K562 (cell line): Measurements from ENCODE around the gene TMEM121. TPM values are rescaled to one million over a fixed set of nuclear protein-coding genes. Genes with fewer than 3 reads are reported as not detected.

Experiments used
- GTF2A2 ChIP-seq: IDR thresholded peaks from 2 replicates; pipeline ENCODE4 v1.6.1; 2016; ENCODE audit warnings: mild to moderate bottlenecking, missing genetic modification characterization, missing compliant biosample characterization
- JUN ChIP-seq, 2 experiments: sonication (generic) in 1 of 2; formaldehyde crosslinking in 1 of 2; IDR thresholded peaks; 2 replicates each; pipeline versions ENCODE4 v1.6.1 to v1.8.0; 2012 to 2022; ENCODE audit warnings: borderline replicate concordance in 2 of 2, mild to moderate bottlenecking in 2 of 2, improper control_type of control experiment in 1 of 2, low read depth in 1 of 2, low read length in 1 of 2, missing genetic modification reagents in 1 of 2
- MAX ChIP-seq: sonication (generic); formaldehyde crosslinking; IDR thresholded peaks from 2 replicates; pipeline ENCODE4 v1.9.0; 2022; ENCODE audit warnings: mild to moderate bottlenecking, missing genetic modification reagents
- MAZ ChIP-seq, 2 experiments: fragments of 450-650 bp in 1 of 2; sonication (generic) in 1 of 2; formaldehyde crosslinking; IDR thresholded peaks in 1 of 2; conservative IDR thresholded peaks in 1 of 2; 2 replicates each; pipeline versions ENCODE4 v1.4.0 to v1.5.0; 2020; ENCODE audit warnings: mild to moderate bottlenecking in 1 of 2, missing genetic modification reagents in 1 of 2
- MTA3 ChIP-seq: fragments of 450-650 bp; formaldehyde crosslinking; IDR thresholded peaks from 2 replicates; pipeline ENCODE4 v1.6.1; 2017; ENCODE audit warnings: mild to moderate bottlenecking, borderline replicate concordance
- NCOR1 ChIP-seq: fragments of 450-650 bp; IDR thresholded peaks from 2 replicates; pipeline ENCODE4 v1.6.1; 2016; ENCODE audit warnings: mild to moderate bottlenecking, moderate library complexity
- NKRF ChIP-seq: fragments of 450-650 bp; IDR thresholded peaks from 2 replicates; pipeline ENCODE4 v1.6.1; 2016; ENCODE audit warnings: borderline replicate concordance
- PCBP2 ChIP-seq: fragments of 200-400 bp; formaldehyde crosslinking; IDR thresholded peaks from 2 replicates; pipeline ENCODE4 v1.6.1; 2018; ENCODE audit warnings: low read length, low read depth, mild to moderate bottlenecking, moderate library complexity; ENCODE audit not compliant: poor library complexity, severe bottlenecking
- PKNOX1 ChIP-seq: fragments of 450-650 bp; IDR thresholded peaks from 2 replicates; pipeline ENCODE4 v1.6.1; 2016
- RBM17 ChIP-seq: fragments of 200-400 bp; formaldehyde crosslinking; IDR thresholded peaks from 2 replicates; pipeline ENCODE4 v1.6.1; 2017; ENCODE audit warnings: low read depth, mild to moderate bottlenecking, low read length, borderline replicate concordance
- RFX1 ChIP-seq: fragments of 450-650 bp; IDR thresholded peaks from 2 replicates; pipeline ENCODE4 v1.6.1; 2016; ENCODE audit warnings: mild to moderate bottlenecking, moderate library complexity
- STAT5A ChIP-seq: IDR thresholded peaks from 2 replicates; pipeline ENCODE4 v1.6.1; 2012; ENCODE audit warnings: low read length, inconsistent platforms, borderline replicate concordance
- TCF7 ChIP-seq: sonication (generic); IDR thresholded peaks from 2 replicates; pipeline ENCODE4 v1.6.1; 2016; ENCODE audit warnings: antibody characterized with exemption, borderline replicate concordance
- WHSC1 ChIP-seq: IDR thresholded peaks from one replicate; pipeline ENCODE4 v1.6.1; 2012; ENCODE audit warnings: low read length, control low read depth, inconsistent platforms
- ZBTB49 ChIP-seq: sonication (generic); formaldehyde crosslinking; IDR thresholded peaks from 2 replicates; pipeline ENCODE4 v1.8.0; 2022; ENCODE audit warnings: missing genetic modification reagents, mild to moderate bottlenecking, borderline replicate concordance
- ZFP36 ChIP-seq: fragments of 150-350 bp; IDR thresholded peaks from 2 replicates; pipeline ENCODE4 v1.6.1; 2018; ENCODE audit warnings: low read length, low read depth; ENCODE audit not compliant: partially characterized antibody
- ZNF146 ChIP-seq: IDR thresholded peaks from one replicate; pipeline ENCODE4 v1.6.1; 2018; ENCODE audit warnings: missing compliant biosample characterization; ENCODE audit not compliant: unreplicated experiment
- ZNF584 ChIP-seq: fragments of 200-800 bp; sonication (Bioruptor generic); IDR thresholded peaks from 2 replicates; pipeline ENCODE4 v1.6.1; 2016; ENCODE audit warnings: low read depth, mild to moderate bottlenecking, missing genetic modification characterization, missing compliant biosample characterization
- ZNF644 ChIP-seq: fragments of 200-800 bp; sonication (Bioruptor generic); IDR thresholded peaks from 2 replicates; pipeline ENCODE4 v1.6.1; 2016; ENCODE audit warnings: low read depth, missing genetic modification characterization, missing compliant biosample characterization
- ZNF668 ChIP-seq: fragments of 250-450 bp; sonication (Bioruptor Pico); IDR thresholded peaks from 2 replicates; pipeline ENCODE4 v1.8.0; 2022; ENCODE audit warnings: mild to moderate bottlenecking, inconsistent platforms
- ZNF699 ChIP-seq: fragments of 250-450 bp; sonication (Bioruptor Pico); IDR thresholded peaks from 2 replicates; pipeline ENCODE4 v1.8.0; 2021; ENCODE audit warnings: mild to moderate bottlenecking, moderate library complexity; ENCODE audit not compliant: insufficient replicate concordance
- polyA plus RNA-seq, 8 experiments: library from polyadenylated mRNA; depleted of rRNA in 4 of 8; stranded (reverse) in 5 of 8; unstranded in 3 of 8; fragments of >200 nt; fragmentation: Nextera tagmentation in 2 of 8; fragmentation: Illumina TruSeq in 1 of 8; extraction: Ambion mirVana in 2 of 8; extraction: Trizol in 1 of 8; gene quantifications; 2 replicates each; pipeline versions ENCODE4 v1.2.1 to v1.2.3, GENCODE V29; 2011 to 2014; ENCODE audit warnings: inconsistent platforms in 1 of 8, missing spikeins in 1 of 8
- total RNA-seq, 7 experiments: library from RNA; depleted of rRNA in 6 of 7; stranded (reverse); fragments of >200 nt in 6 of 7; fragmentation: Illumina TruSeq in 2 of 7; extraction: Trizol in 2 of 7; gene quantifications; 2 replicates each; pipeline versions ENCODE4 v1.2.1 to v1.2.3, GENCODE V29; 2011 to 2021; ENCODE audit warnings: low replicate concordance in 1 of 7

TMEM121 gene
- total and polyA plus RNA-seq, 9 of the 15 experiments (the other 6 are each of a cell fraction or from before 2014, with no cell fraction given), result 0.31 to 0.36 TPM; not detected in 7

GRCh38 chr14:105489542-105490266 is 36.7 kb upstream of the TMEM121 start (continued):
- no peak for TF ChIP-seq ZBTB49 (CRISPR knock-in tag)
- TF ChIP-seq ZNF699 (CRISPR knock-in tag), result no peak
- peak; percentile 62 to 81; a peak in 3 of 4 replicates for TF ChIP-seq MAZ (CRISPR knock-in tag; conservative IDR thresholded peaks at IDR 0.05 in 1 of 2, IDR thresholded peaks at IDR 0.05 in 1 of 2)
- no peak for TF ChIP-seq ZNF668 (CRISPR knock-in tag)
- TF ChIP-seq JUN (IDR thresholded peaks at IDR 0.05; ENCODE audit: borderline replicate concordance, low read depth, low read length), result no peak
- TF ChIP-seq JUN (CRISPR knock-in tag; IDR thresholded peaks at IDR 0.05; ENCODE audit: borderline replicate concordance), result no peak
- TF ChIP-seq NCOR1, result no peak
- no peak for TF ChIP-seq PKNOX1
- no peak for TF ChIP-seq RFX1
- TF ChIP-seq ZNF644 (tag), result no peak
- no peak for TF ChIP-seq ZNF146 (CRISPR knock-in tag)
- TF ChIP-seq RBM17, result no peak
- TF ChIP-seq MTA3, result 0 out of 2 replicates have a peak, but pooled peaks have one; percentile 58
- no peak for TF ChIP-seq NKRF
- TF ChIP-seq ZFP36, result peak; percentile 82
- TF ChIP-seq STAT5A, result no peak
- TF ChIP-seq TCF7, result no peak
- TF ChIP-seq MAX, result peak; percentile 39; the same call in 1 of the 2 replicates
- no peak for TF ChIP-seq PCBP2
- no peak for TF ChIP-seq GTF2A2 (tag)
- TF ChIP-seq ZNF584 (CRISPR knock-in tag), result no peak
- no peak for TF ChIP-seq WHSC1
